SK-N-SH (cell line): ENCODE data around the gene FKBP1C. TPM values are rescaled to one million over a fixed set of nuclear protein-coding genes. Genes with fewer than 3 reads are reported as not detected.
"Not testable (repeated sequence)": the region's sequence is repeated elsewhere in the genome, so short reads cannot be mapped to it uniquely, and the experiment has no call there.

Experiments used
- CTCF ChIA-PET: fragments of 300-600, 350-600 bp; formaldehyde crosslinking; extraction: SDS; loops from one replicate; lab custom pipeline; 2021; lab: Yijun Ruan, JAX
- POLR2A ChIA-PET: fragments of 350-600 bp; sonication (Branson Sonifier 250); formaldehyde crosslinking; extraction: SDS; loops from one replicate; lab custom pipeline; 2020; ENCODE audit warnings: antibody characterized with exemption, inconsistent platforms; lab: Yijun Ruan, JAX
- DNase-seq: peaks from one replicate; pipeline ENCODE4 v3.0.0; 2012
- H2AFZ ChIP-seq: fragments of 200-600 bp; sonication (generic); 2 replicates; pipeline ENCODE4 v1.8.1; 2016; ENCODE audit warnings: antibody characterized with exemption, mild to moderate bottlenecking, low read depth
- H3F3A ChIP-seq: fragments of 200-600 bp; sonication (generic); replicated peaks from 2 replicates; pipeline ENCODE3; 2016; ENCODE audit warnings: antibody characterized with exemption, mild to moderate bottlenecking; ENCODE audit not compliant: insufficient read depth
- H3K27ac ChIP-seq, 2 experiments: fragments of 200-500 bp in 1 of 2; fragments of 200-600 bp in 1 of 2; sonication (Bioruptor generic) in 1 of 2; sonication (generic), shearing (Covaris generic) in 1 of 2; 2 replicates each; pipeline versions ENCODE4 v1.5.1 to v1.6.1; 2014 to 2016; ENCODE audit warnings: low read depth in 2 of 2, inconsistent platforms in 1 of 2, low read length in 1 of 2, mild to moderate bottlenecking in 1 of 2, mixed read lengths in 1 of 2
- H3K27me3 ChIP-seq: fragments of 200-600 bp; sonication (generic), shearing (Covaris generic); 2 replicates; pipeline ENCODE4 v1.6.1; 2016; ENCODE audit warnings: mixed run types; ENCODE audit not compliant: insufficient read depth
- H3K36me3 ChIP-seq, 2 experiments: fragments of 200-500 bp in 1 of 2; fragments of 200-600 bp in 1 of 2; sonication (Bioruptor generic) in 1 of 2; sonication (generic) in 1 of 2; replicated peaks in 1 of 2; 2 replicates each; pipeline versions ENCODE3 to v1.5.1; 2014 to 2016; ENCODE audit warnings: low read length in 1 of 2, mild to moderate bottlenecking in 1 of 2; ENCODE audit not compliant: insufficient read depth in 2 of 2, control insufficient read depth in 1 of 2
- H3K4me1 ChIP-seq, 2 experiments: fragments of 200-500 bp in 1 of 2; fragments of 200-600 bp in 1 of 2; sonication (Bioruptor generic) in 1 of 2; sonication (generic), shearing (Covaris generic) in 1 of 2; 2 replicates each; pipeline versions ENCODE4 v1.5.1 to v1.6.1; 2014 to 2016; ENCODE audit warnings: low read depth in 1 of 2, low read length in 1 of 2, mixed run types in 1 of 2; ENCODE audit not compliant: insufficient read depth in 2 of 2, control insufficient read depth in 1 of 2
- H3K4me2 ChIP-seq: fragments of 200-600 bp; sonication (generic), shearing (Covaris generic); 2 replicates; pipeline ENCODE4 v1.6.1; 2017; ENCODE audit warnings: mixed run types
- H3K4me3 ChIP-seq, 2 experiments: fragments of 200-500 bp in 1 of 2; fragments of 200-600 bp in 1 of 2; sonication (Bioruptor generic) in 1 of 2; sonication (generic), shearing (Covaris generic) in 1 of 2; 2 replicates each; pipeline versions ENCODE4 v1.5.1 to v1.8.1; 2014 to 2016; ENCODE audit warnings: low read depth in 2 of 2, inconsistent platforms in 1 of 2, low read length in 1 of 2, mild to moderate bottlenecking in 1 of 2, mixed read lengths in 1 of 2, moderate library complexity in 1 of 2
- H3K79me2 ChIP-seq: fragments of 200-600 bp; sonication (generic); 2 replicates; pipeline ENCODE4 v1.8.1; 2017; ENCODE audit warnings: mild to moderate bottlenecking; ENCODE audit not compliant: insufficient read depth
- H3K9ac ChIP-seq: fragments of 200-600 bp; sonication (generic); 2 replicates; pipeline ENCODE4 v1.6.1; 2017; ENCODE audit warnings: mixed run types
- H3K9me2 ChIP-seq: fragments of 200-600 bp; sonication (generic); 2 replicates; pipeline ENCODE4 v1.6.1; 2017; ENCODE audit warnings: mixed run types
- H3K9me3 ChIP-seq: fragments of 200-600 bp; sonication (generic); 2 replicates; pipeline ENCODE4 v1.6.1; 2017; ENCODE audit warnings: mixed run types, mild to moderate bottlenecking, moderate library complexity
- H4K20me1 ChIP-seq: fragments of 200-600 bp; sonication (generic); 2 replicates; pipeline ENCODE4 v1.6.1; 2017; ENCODE audit warnings: mild to moderate bottlenecking, mixed run types; ENCODE audit not compliant: insufficient read depth
- FOXJ3 ChIP-seq: sonication (generic); formaldehyde crosslinking; IDR thresholded peaks from 2 replicates; pipeline ENCODE4 v1.5.1; 2020; ENCODE audit warnings: mild to moderate bottlenecking, missing genetic modification reagents
- RCOR1 ChIP-seq: fragments of 150-350 bp; IDR thresholded peaks from 2 replicates; pipeline ENCODE4 v1.6.1; 2017; ENCODE audit warnings: antibody characterized with exemption, low read length
- RXRA ChIP-seq: IDR thresholded peaks from 2 replicates; pipeline ENCODE4 v1.4.0; 2012; ENCODE audit warnings: low read depth, mild to moderate bottlenecking, borderline replicate concordance
- SMC3 ChIP-seq: IDR thresholded peaks from 2 replicates; pipeline ENCODE4 v1.6.1; 2012; ENCODE audit warnings: low read depth, low read length, improper control_type of control experiment
- TCF12 ChIP-seq: IDR thresholded peaks from 2 replicates; pipeline ENCODE4 v1.4.0; 2012
- TEAD4 ChIP-seq: IDR thresholded peaks from 2 replicates; pipeline ENCODE4 v1.4.0; 2012; ENCODE audit warnings: mild to moderate bottlenecking, borderline replicate concordance; ENCODE audit not compliant: insufficient read depth
- WGBS: methylation state at CpG from one replicate; pipeline ENCODE4 v1.1.6; 2017; ENCODE audit warnings: low lambda C conversion rate; 5-methylcytosine and 5-hydroxymethylcytosine counted together
- polyA plus RNA-seq, 3 experiments: library from polyadenylated mRNA; depleted of rRNA; stranded (reverse); fragments of >200 nt; gene quantifications; 2 replicates each; pipeline ENCODE4 v1.2.3, GENCODE V29; 2012
- TF ChIP-seq, protein P1 (sequence below): IDR thresholded peaks from 2 replicates; pipeline ENCODE4 v1.6.1; 2012; ENCODE audit warnings: mild to moderate bottlenecking, low read depth, low read length, moderate library complexity
- TF ChIP-seq, protein P2 (sequence below): fragments of 200-600 bp; sonication (generic); IDR thresholded peaks from 2 replicates; pipeline ENCODE4 v1.6.1; 2017; ENCODE audit warnings: antibody characterized with exemption, mild to moderate bottlenecking, moderate library complexity
- TF ChIP-seq, protein P3 (sequence below): IDR thresholded peaks from 2 replicates; pipeline ENCODE4 v1.4.0; 2012; ENCODE audit warnings: low read depth
- TF ChIP-seq, protein P4 (sequence below): fragments of 150-350 bp; IDR thresholded peaks from 2 replicates; pipeline ENCODE4 v1.6.1; 2016; ENCODE audit warnings: mild to moderate bottlenecking, low read depth, low read length

Gene FKBP1C
- 1.2 and 1.7 TPM in 2 replicates for polyA plus RNA-seq (2012; rRNA removed)
- 2.5 and 4.4 TPM in 2 replicates for polyA plus RNA-seq (2012; cell fraction: cytosol; rRNA removed)
- polyA plus RNA-seq (2012; cell fraction: nucleus; rRNA removed), result 0.97 and 2.0 TPM in 2 replicates

DNA sequence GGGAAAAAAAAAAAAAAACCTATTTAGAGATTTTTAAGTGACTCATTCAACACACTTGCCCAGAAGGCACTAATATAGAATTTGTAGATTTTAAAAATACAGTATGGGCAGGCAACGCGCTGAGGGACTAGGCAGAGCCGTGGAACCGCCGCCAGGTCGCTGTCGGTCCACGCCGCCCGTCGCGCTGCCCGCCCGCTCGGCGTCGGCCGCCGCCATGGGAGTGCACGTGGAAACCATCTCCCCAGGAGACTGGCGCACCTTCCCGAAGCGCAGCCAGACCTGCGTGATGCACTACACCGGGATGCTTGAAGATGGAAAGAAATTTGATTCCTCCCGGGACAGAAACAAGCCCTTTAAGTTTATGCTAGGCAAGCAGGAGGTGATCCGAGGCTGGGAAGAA is at the start of gene FKBP1C:
Gene FKBP1C, plus strand, starts transcription at position 127 of the 400 bp plus-strand sequence.
- WGBS, result 74% methylated on average over 24 of the region's 27 CpGs
- H3K27me3 ChIP-seq, H4K20me1 ChIP-seq, H3K9me2 ChIP-seq, H3F3A ChIP-seq, H3K79me2 ChIP-seq, CTCF ChIA-PET, H3K36me3 ChIP-seq, DNase-seq, H3K4me3 ChIP-seq, H3K27ac ChIP-seq, H3K4me1 ChIP-seq, POLR2A ChIA-PET, H3K4me2 ChIP-seq, H3K9me3 ChIP-seq, H2AFZ ChIP-seq, H3K9ac ChIP-seq: not testable (repeated sequence)

DNA sequence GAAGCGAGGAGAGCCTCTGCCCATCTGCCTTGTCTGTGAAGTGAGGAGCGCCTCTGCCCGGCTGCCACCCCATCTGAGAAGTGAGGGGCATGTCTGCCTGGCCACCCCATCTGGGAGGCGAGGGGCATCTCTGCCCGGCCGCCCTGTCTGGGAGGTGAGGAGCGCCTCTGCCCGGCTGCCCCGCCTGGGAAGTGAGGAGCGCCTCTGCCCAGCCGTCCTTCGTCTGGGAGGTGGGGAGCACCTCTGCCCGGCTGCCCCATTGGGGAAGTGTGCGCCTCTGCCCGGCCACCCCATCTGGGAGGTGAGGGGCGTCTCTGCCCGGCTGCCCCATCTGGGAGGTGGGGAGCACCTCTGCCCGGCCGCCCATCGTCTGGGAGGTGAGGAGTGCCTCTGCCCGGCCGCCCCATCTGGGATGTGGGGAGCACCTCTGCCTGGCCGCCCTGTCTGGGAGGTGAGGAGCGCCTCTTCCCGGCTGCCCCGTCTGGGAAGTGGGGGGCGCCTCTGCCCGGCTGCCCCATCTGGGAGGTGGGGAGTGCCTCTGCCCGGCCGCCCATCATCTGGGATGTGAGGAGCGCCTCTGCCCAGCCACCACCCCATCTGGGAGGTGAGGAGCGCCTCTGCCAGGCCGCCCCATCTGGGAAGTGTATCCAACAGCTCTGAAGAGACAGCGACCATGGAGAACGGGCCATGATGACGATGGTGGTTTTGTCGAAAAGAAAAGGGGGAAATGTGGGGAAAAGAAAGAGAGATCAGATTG is 47.0 kb upstream of the FKBP1C start:
- H3K36me3 ChIP-seq, DNase-seq, H3K9me2 ChIP-seq, H3K9me3 ChIP-seq, H3K27ac ChIP-seq, H3F3A ChIP-seq, H3K4me2 ChIP-seq, H3K4me3 ChIP-seq, H3K9ac ChIP-seq, H4K20me1 ChIP-seq, H2AFZ ChIP-seq, H3K79me2 ChIP-seq, H3K27me3 ChIP-seq, POLR2A ChIA-PET, CTCF ChIA-PET, H3K4me1 ChIP-seq: not testable (repeated sequence)
- 24% methylated on average over 11 of the region's 37 CpGs for WGBS

DNA sequence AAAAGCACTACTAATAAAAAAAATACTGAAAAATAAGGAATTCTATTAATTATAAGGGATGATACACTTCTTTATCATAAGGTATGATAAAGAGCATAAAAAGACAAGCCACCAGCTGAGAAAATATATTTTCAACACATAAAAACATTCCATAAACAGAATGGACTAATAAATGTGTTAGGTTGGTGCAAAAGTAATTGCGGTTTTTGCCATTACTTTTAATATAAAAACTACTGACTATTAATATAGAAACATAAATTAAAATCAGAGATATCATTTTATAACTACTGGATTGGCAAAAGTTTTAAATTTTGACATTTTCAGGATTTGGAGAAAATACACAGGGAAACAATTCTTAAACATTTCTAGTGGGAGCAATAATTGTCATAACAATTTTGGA is 37.1 kb upstream of the FKBP1C start:
- no peaks in the 10 kb centered on the region for H3K9me3 ChIP-seq
- H3K4me2 ChIP-seq, result no peak overlapping the region
- no peaks in the 10 kb centered on the region for H3K4me1 ChIP-seq
- CTCF ChIA-PET, result no interaction called here
- H4K20me1 ChIP-seq, result no peaks in the 10 kb centered on the region
- no peaks in the 10 kb centered on the region for H3K27me3 ChIP-seq
- POLR2A ChIA-PET, result no interaction called here
- no peak overlapping the region for H3K9ac ChIP-seq
- no peak overlapping the region for H2AFZ ChIP-seq
- H3K9me2 ChIP-seq, result no peaks in the 10 kb centered on the region
- no peaks in the 10 kb centered on the region for H3K36me3 ChIP-seq
- no peaks in the 10 kb centered on the region for H3F3A ChIP-seq
- DNase-seq, result no peak
- no peak overlapping the region for H3K27ac ChIP-seq
- no peaks in the 10 kb centered on the region for H3K79me2 ChIP-seq
- WGBS, result 2% methylated on average over 1 of the region's 1 CpG
- no peak for TF ChIP-seq TCF12
- TF ChIP-seq RCOR1, result no peak
- TF ChIP-seq, protein P1, sequence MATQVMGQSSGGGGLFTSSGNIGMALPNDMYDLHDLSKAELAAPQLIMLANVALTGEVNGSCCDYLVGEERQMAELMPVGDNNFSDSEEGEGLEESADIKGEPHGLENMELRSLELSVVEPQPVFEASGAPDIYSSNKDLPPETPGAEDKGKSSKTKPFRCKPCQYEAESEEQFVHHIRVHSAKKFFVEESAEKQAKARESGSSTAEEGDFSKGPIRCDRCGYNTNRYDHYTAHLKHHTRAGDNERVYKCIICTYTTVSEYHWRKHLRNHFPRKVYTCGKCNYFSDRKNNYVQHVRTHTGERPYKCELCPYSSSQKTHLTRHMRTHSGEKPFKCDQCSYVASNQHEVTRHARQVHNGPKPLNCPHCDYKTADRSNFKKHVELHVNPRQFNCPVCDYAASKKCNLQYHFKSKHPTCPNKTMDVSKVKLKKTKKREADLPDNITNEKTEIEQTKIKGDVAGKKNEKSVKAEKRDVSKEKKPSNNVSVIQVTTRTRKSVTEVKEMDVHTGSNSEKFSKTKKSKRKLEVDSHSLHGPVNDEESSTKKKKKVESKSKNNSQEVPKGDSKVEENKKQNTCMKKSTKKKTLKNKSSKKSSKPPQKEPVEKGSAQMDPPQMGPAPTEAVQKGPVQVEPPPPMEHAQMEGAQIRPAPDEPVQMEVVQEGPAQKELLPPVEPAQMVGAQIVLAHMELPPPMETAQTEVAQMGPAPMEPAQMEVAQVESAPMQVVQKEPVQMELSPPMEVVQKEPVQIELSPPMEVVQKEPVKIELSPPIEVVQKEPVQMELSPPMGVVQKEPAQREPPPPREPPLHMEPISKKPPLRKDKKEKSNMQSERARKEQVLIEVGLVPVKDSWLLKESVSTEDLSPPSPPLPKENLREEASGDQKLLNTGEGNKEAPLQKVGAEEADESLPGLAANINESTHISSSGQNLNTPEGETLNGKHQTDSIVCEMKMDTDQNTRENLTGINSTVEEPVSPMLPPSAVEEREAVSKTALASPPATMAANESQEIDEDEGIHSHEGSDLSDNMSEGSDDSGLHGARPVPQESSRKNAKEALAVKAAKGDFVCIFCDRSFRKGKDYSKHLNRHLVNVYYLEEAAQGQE, result no peak
- TF ChIP-seq RXRA, result no peak
- TF ChIP-seq, protein P2, sequence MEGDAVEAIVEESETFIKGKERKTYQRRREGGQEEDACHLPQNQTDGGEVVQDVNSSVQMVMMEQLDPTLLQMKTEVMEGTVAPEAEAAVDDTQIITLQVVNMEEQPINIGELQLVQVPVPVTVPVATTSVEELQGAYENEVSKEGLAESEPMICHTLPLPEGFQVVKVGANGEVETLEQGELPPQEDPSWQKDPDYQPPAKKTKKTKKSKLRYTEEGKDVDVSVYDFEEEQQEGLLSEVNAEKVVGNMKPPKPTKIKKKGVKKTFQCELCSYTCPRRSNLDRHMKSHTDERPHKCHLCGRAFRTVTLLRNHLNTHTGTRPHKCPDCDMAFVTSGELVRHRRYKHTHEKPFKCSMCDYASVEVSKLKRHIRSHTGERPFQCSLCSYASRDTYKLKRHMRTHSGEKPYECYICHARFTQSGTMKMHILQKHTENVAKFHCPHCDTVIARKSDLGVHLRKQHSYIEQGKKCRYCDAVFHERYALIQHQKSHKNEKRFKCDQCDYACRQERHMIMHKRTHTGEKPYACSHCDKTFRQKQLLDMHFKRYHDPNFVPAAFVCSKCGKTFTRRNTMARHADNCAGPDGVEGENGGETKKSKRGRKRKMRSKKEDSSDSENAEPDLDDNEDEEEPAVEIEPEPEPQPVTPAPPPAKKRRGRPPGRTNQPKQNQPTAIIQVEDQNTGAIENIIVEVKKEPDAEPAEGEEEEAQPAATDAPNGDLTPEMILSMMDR, result no peak
- TF ChIP-seq, protein P3, sequence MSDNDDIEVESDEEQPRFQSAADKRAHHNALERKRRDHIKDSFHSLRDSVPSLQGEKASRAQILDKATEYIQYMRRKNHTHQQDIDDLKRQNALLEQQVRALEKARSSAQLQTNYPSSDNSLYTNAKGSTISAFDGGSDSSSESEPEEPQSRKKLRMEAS, result no peak
- TF ChIP-seq FOXJ3 (CRISPR knock-in tag), result no peak
- TF ChIP-seq, protein P4, sequence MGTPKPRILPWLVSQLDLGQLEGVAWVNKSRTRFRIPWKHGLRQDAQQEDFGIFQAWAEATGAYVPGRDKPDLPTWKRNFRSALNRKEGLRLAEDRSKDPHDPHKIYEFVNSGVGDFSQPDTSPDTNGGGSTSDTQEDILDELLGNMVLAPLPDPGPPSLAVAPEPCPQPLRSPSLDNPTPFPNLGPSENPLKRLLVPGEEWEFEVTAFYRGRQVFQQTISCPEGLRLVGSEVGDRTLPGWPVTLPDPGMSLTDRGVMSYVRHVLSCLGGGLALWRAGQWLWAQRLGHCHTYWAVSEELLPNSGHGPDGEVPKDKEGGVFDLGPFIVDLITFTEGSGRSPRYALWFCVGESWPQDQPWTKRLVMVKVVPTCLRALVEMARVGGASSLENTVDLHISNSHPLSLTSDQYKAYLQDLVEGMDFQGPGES, result no peak
- no peak for TF ChIP-seq TEAD4
- no peak for TF ChIP-seq SMC3
- no peak overlapping the region for H3K4me3 ChIP-seq
